Lung (tissue), 12 donors: ENCODE data around the gene SPRED1. TPM values are rescaled to one million over a fixed set of nuclear protein-coding genes. Genes with fewer than 3 reads are reported as not detected.

Experiments
- ATAC-seq: fragments of 200-7000 bp; cut with Tn5 transposase; one replicate; pipeline ENCODE4 v1.9.1; 2020; ENCODE audit warnings: moderate number of reproducible peaks; ENCODE audit not compliant: insufficient read depth, low FRiP score
- DNase-seq, 3 donors: peaks; one replicate each; pipeline ENCODE4 v3.0.0-alpha.2; 2013 to 2017
- H3K27ac ChIP-seq, 2 donors: one replicate each; pipeline ENCODE4 v1.5.1; 2013; ENCODE audit warnings: mild to moderate bottlenecking in 2 of 2, moderate library complexity in 2 of 2, control low read depth in 1 of 2, inconsistent platforms in 1 of 2, low read depth in 1 of 2, low read length in 1 of 2
- H3K27me3 ChIP-seq, 3 donors: one replicate each; pipeline ENCODE4 v1.5.1; 2013; ENCODE audit warnings: low read length in 2 of 3; ENCODE audit not compliant: control insufficient read depth in 3 of 3, insufficient read depth in 3 of 3
- H3K36me3 ChIP-seq, 4 donors: one replicate each; pipeline ENCODE4 v1.5.1; 2013; ENCODE audit warnings: low read length in 4 of 4, mild to moderate bottlenecking in 1 of 4, moderate library complexity in 1 of 4; ENCODE audit not compliant: control insufficient read depth in 4 of 4, insufficient read depth in 4 of 4
- H3K4me1 ChIP-seq, 5 donors: one replicate each; pipeline ENCODE4 v1.5.1; 2013; ENCODE audit warnings: low read length in 5 of 5, mild to moderate bottlenecking in 2 of 5, moderate library complexity in 1 of 5; ENCODE audit not compliant: control insufficient read depth in 5 of 5, insufficient read depth in 5 of 5
- H3K4me3 ChIP-seq: one replicate; pipeline ENCODE4 v1.5.1; 2013; ENCODE audit warnings: mild to moderate bottlenecking, control low read depth, moderate library complexity
- H3K9ac ChIP-seq, 2 donors: one replicate each; pipeline ENCODE4 v1.5.1; 2013; ENCODE audit warnings: low read length in 2 of 2, control low read depth in 1 of 2; ENCODE audit not compliant: insufficient read depth in 1 of 2
- H3K9me3 ChIP-seq, 4 donors: one replicate each; pipeline ENCODE4 v1.5.1; 2013; ENCODE audit warnings: low read length in 3 of 4, mild to moderate bottlenecking in 1 of 4, moderate library complexity in 1 of 4; ENCODE audit not compliant: control insufficient read depth in 4 of 4, insufficient read depth in 3 of 4
- WGBS, 2 donors: extraction: QIAGEN DNeasy Blood & Tissue Kit; methylation state at CpG; one replicate each; pipeline ENCODE4 v1.1.7; 2013; 5-methylcytosine and 5-hydroxymethylcytosine counted together
- polyA plus RNA-seq, 2 donors: library from polyadenylated mRNA; stranded (reverse); fragments of 200-250 nt; gene quantifications; one replicate each; pipeline ENCODE4 v1.2.1, GENCODE V29; 2013
- total RNA-seq, 2 donors: library from RNA; depleted of rRNA in 1 of 2; stranded (reverse); fragments of >200 nt in 1 of 2; gene quantifications; one replicate each; pipeline ENCODE4 v1.2.1, GENCODE V29; 2014 to 2021
- TF ChIP-seq, protein P1 (sequence below): IDR thresholded peaks from 2 replicates; pipeline ENCODE4 v1.5.1; 2012; ENCODE audit warnings: mild to moderate bottlenecking; ENCODE audit errors: control extremely low read depth, extremely low read depth
- donor health status: control.
- donor health status: control.
- donor health status: Bipolar disorder and iron deficiency.
- donor health status: healthy.
- donor health status: DM: yes; HTN: yes; CAD: no.

SPRED1 gene
- total and polyA plus RNA-seq, 4 donors: 7.9 to 61.1 (median 31.0) TPM

DNA sequence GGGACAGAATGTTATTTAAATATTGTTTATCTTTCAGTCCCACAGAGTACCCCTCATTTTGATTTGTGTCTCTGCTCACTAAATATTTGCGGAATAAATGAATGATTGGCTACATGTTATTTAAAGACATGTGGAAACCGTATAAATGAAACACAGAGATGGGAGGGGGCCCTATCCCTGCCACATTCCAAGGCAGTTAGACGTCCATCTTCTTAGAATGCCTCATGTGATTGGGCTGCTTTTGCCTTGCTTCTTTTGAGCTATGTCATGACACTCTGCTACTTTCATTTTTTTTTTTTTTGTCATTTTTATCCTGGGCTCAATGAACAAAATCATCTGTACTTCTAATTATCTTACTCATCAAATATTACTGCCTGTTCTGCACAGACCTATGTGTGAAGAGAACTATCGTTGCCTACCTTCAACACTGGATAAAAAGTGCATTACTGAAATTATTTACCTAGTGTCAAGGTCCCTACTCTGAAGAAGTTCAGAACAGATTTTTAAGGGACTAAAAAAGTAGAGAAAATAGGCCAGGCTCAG lies 117.4 kb downstream of the SPRED1 start:
- Histone ChIP-seq H3K4me1 (peaks cover 0 to 15% (median 0%) of the 10 kb centered on the region in 5 donors), H3K9ac (no peak overlapping the region), H3K9me3 (no peaks in the 10 kb centered on the region), H3K27ac (no peak overlapping the region), H3K4me3 (no peak overlapping the region), H3K36me3 (no peaks in the 10 kb centered on the region), H3K27me3 (no peaks in the 10 kb centered on the region)
- TF ChIP-seq, protein P1, sequence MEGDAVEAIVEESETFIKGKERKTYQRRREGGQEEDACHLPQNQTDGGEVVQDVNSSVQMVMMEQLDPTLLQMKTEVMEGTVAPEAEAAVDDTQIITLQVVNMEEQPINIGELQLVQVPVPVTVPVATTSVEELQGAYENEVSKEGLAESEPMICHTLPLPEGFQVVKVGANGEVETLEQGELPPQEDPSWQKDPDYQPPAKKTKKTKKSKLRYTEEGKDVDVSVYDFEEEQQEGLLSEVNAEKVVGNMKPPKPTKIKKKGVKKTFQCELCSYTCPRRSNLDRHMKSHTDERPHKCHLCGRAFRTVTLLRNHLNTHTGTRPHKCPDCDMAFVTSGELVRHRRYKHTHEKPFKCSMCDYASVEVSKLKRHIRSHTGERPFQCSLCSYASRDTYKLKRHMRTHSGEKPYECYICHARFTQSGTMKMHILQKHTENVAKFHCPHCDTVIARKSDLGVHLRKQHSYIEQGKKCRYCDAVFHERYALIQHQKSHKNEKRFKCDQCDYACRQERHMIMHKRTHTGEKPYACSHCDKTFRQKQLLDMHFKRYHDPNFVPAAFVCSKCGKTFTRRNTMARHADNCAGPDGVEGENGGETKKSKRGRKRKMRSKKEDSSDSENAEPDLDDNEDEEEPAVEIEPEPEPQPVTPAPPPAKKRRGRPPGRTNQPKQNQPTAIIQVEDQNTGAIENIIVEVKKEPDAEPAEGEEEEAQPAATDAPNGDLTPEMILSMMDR: no peak
- no peak for ATAC-seq
- WGBS, 2 donors: 74 to 79% methylated on average over 4 of the region's 4 CpGs
- no peak for DNase-seq

DNA sequence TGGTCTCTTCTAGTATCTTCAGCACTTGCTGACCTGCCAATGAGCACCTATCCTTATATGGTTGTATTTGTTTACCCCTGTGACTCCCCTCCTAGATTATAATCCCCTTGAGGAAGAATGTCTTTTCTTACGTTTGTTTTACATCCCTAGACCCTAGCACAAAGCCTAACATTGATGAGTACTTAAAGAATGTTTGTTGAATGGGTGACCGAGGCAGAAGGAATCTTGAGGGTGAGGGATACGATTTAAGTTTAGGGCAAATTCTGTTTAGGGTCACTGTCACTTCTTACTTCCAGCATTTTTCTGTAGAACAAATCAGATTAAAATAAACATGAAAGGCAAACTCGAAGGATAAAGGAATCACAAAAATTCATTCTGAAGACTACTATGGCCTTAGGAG lies 120.4 kb downstream of the SPRED1 start:
- H3K9me3 ChIP-seq: no peaks in the 10 kb centered on the region
- H3K36me3 ChIP-seq: no peaks in the 10 kb centered on the region
- H3K27me3 ChIP-seq: no peaks in the 10 kb centered on the region
- TF ChIP-seq, protein P1: no peak
- no peak overlapping the region for H3K27ac ChIP-seq
- no peak overlapping the region for H3K4me3 ChIP-seq
- DNase-seq (no peak), ATAC-seq (no peak)
- 80 to 86% methylated on average over 4 of the region's 4 CpGs for WGBS, 2 donors
- peaks cover 0 to 34% (median 8%) of the 10 kb centered on the region in 5 donors for H3K4me1 ChIP-seq
- no peak overlapping the region for H3K9ac ChIP-seq

DNA sequence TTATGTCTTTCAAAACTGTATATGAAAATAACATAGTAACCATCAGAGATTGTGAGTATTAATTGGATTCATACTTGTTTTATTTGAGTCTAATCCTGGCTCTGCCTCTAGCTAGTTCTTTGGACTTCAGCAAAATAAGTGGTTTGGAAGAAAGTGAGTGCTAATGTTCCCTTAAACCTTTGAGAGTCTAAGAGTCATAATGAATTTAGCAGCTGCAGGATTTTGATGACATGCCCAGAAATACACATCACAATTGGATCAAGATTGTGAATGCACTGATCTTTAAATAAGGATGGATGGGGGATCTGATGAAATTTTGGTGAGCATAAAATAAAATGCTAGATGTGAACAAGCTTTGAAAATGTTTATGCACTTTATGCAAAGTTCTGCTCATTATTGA lies 121.4 kb downstream of the SPRED1 start:
- peak in 2 of 3 donors; percentile 87 to 92 for DNase-seq
- no peaks in the 10 kb centered on the region for H3K27me3 ChIP-seq
- TF ChIP-seq, protein P1: no peak
- ATAC-seq: no peak
- no peak overlapping the region for H3K4me3 ChIP-seq
- no peak overlapping the region for H3K27ac ChIP-seq
- peaks cover 0 to 42% (median 8%) of the 10 kb centered on the region in 5 donors for H3K4me1 ChIP-seq
- H3K9me3 ChIP-seq: no peaks in the 10 kb centered on the region
- H3K9ac ChIP-seq: no peak overlapping the region
- H3K36me3 ChIP-seq: no peaks in the 10 kb centered on the region

DNA sequence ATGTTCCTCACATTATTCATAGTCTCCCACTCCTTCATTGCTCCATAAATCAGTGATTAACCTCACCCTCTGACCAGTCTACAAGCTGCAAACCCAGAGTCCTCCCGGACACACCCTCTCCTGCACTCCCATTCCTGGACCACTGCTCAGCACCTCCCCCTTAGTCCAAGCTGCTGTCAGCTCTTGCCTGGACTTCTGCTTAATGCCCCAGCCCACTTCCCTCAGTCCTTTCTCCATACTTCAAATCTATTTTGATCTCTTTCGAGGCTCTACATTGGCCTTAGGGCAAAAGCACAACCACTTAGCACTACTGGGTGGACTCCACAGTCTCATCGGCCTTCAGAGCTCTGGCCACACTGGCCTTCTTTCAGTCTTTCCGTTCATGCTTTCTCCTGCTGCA lies 121.9 kb downstream of the SPRED1 start:
- DNase-seq: peak in 1 of 3 donors; percentile 31
- Histone ChIP-seq H3K36me3 (no peaks in the 10 kb centered on the region), H3K27me3 (no peaks in the 10 kb centered on the region), H3K4me3 (no peak overlapping the region), H3K9me3 (no peaks in the 10 kb centered on the region), H3K9ac (no peak overlapping the region), H3K4me1 (peaks cover 0 to 37% (median 8%) of the 10 kb centered on the region in 5 donors), H3K27ac (no peak overlapping the region)
- no peak for ATAC-seq
- TF ChIP-seq, protein P1: no peak
- 55 to 84% methylated on average over 4 of the region's 4 CpGs for WGBS, 2 donors
